ENCODE data around the gene HTRA1. TPM values are rescaled to one million over a fixed set of nuclear protein-coding genes. Genes with fewer than 3 reads are reported as not detected.

HTRA1 gene
- total RNA-seq, 1 donor from 2014 or later: 1,546 TPM

GRCh38 chr10:122445904-122446303, 15.4 kb upstream of the HTRA1 start:
- Mint-ChIP-seq H3K36me3 (ENCODE audit: unreplicated experiment) (no peaks in the 10 kb centered on the region), H3K27me3 (ENCODE audit: unreplicated experiment) (no peaks in the 10 kb centered on the region), H3K9me3 (ENCODE audit: unreplicated experiment) (peaks cover 9% of the 10 kb centered on the region), H3K4me1 (ENCODE audit: unreplicated experiment) (peaks cover 37% of the 10 kb centered on the region), H3K4me3 (ENCODE audit: unreplicated experiment) (no peak overlapping the region), H3K27ac (ENCODE audit: unreplicated experiment) (peak overlapping the region; percentile 18)
- TF ChIP-seq CTCF (IDR thresholded peaks at IDR 0.05): no peak
- DNase-seq (ENCODE audit: extremely low spot score, unreplicated experiment): no peak

- H3K4me3 Mint-ChIP-seq (ENCODE audit: unreplicated experiment): no peak overlapping the region
Observed at GRCh38 chr10:122446668-122447423, 14.5 kb upstream of the HTRA1 start.

GRCh38 chr10:122448600-122448999, 12.8 kb upstream of the HTRA1 start:
- Mint-ChIP-seq H3K4me3 (ENCODE audit: unreplicated experiment) (no peak overlapping the region), H3K27me3 (ENCODE audit: unreplicated experiment) (no peaks in the 10 kb centered on the region), H3K36me3 (ENCODE audit: unreplicated experiment) (no peaks in the 10 kb centered on the region), H3K9me3 (ENCODE audit: unreplicated experiment) (peaks cover 9% of the 10 kb centered on the region), H3K4me1 (ENCODE audit: unreplicated experiment) (peaks cover 29% of the 10 kb centered on the region), H3K27ac (ENCODE audit: unreplicated experiment) (no peak overlapping the region)
- DNase-seq (ENCODE audit: extremely low spot score, unreplicated experiment): no peak
- no peak for TF ChIP-seq CTCF (IDR thresholded peaks at IDR 0.05)

More at GRCh38 chr10:122446668-122447423, 14.5 kb upstream of the HTRA1 start:
- Mint-ChIP-seq H3K27ac (ENCODE audit: unreplicated experiment) (peak overlapping the region; percentile 82), H3K27me3 (ENCODE audit: unreplicated experiment) (no peaks in the 10 kb centered on the region), H3K4me1 (ENCODE audit: unreplicated experiment) (peaks cover 36% of the 10 kb centered on the region), H3K9me3 (ENCODE audit: unreplicated experiment) (peaks cover 9% of the 10 kb centered on the region), H3K36me3 (ENCODE audit: unreplicated experiment) (no peaks in the 10 kb centered on the region)
- no peak for TF ChIP-seq CTCF (IDR thresholded peaks at IDR 0.05)
- DNase-seq (ENCODE audit: extremely low spot score, unreplicated experiment): no peak

- Mint-ChIP-seq H3K36me3 (ENCODE audit: unreplicated experiment) (no peaks in the 10 kb centered on the region), H3K27ac (ENCODE audit: unreplicated experiment) (no peak overlapping the region), H3K4me3 (ENCODE audit: unreplicated experiment) (no peak overlapping the region), H3K9me3 (ENCODE audit: unreplicated experiment) (peaks cover 9% of the 10 kb centered on the region), H3K27me3 (ENCODE audit: unreplicated experiment) (no peaks in the 10 kb centered on the region), H3K4me1 (ENCODE audit: unreplicated experiment) (peaks cover 30% of the 10 kb centered on the region)
- DNase-seq (ENCODE audit: extremely low spot score, unreplicated experiment): no peak
- no peak for TF ChIP-seq CTCF (IDR thresholded peaks at IDR 0.05)
Observed at GRCh38 chr10:122449153-122449552, 12.2 kb upstream of the HTRA1 start.

GRCh38 chr10:122450353-122450990, 10.9 kb upstream of the HTRA1 start:
- H3K27ac Mint-ChIP-seq (ENCODE audit: unreplicated experiment): no peak overlapping the region
- H3K27me3 Mint-ChIP-seq (ENCODE audit: unreplicated experiment): no peaks in the 10 kb centered on the region
- peaks cover 40% of the 10 kb centered on the region for H3K4me1 Mint-ChIP-seq (ENCODE audit: unreplicated experiment)
- H3K4me3 Mint-ChIP-seq (ENCODE audit: unreplicated experiment): no peak overlapping the region
- TF ChIP-seq CTCF (IDR thresholded peaks at IDR 0.05): no peak
- H3K9me3 Mint-ChIP-seq (ENCODE audit: unreplicated experiment): peaks cover 9% of the 10 kb centered on the region
- no peaks in the 10 kb centered on the region for H3K36me3 Mint-ChIP-seq (ENCODE audit: unreplicated experiment)
- no peak for DNase-seq (ENCODE audit: extremely low spot score, unreplicated experiment)

Data from osteocyte (in vitro differentiated cells).